H9 (cell line): ENCODE measurements around the gene FOLR1. TPM values are rescaled to one million over a fixed set of nuclear protein-coding genes. Genes with fewer than 3 reads are reported as not detected.

Experiments used
- DNase-seq: peaks from one replicate; pipeline ENCODE4 v3.0.0-alpha.2; 2017
- H2AFZ ChIP-seq: one replicate; pipeline ENCODE4 v1.6.1; 2013; ENCODE audit warnings: mild to moderate bottlenecking, low read length, control low read depth, moderate library complexity
- H2AK5ac ChIP-seq: 2 replicates; pipeline ENCODE4 v1.6.1; 2013; ENCODE audit warnings: low read length, control low read depth, mixed read lengths; ENCODE audit not compliant: insufficient read length
- H2BK120ac ChIP-seq: one replicate; pipeline ENCODE4 v1.6.1; 2013; ENCODE audit warnings: low read depth, mild to moderate bottlenecking, low read length, control low read depth, inconsistent platforms; ENCODE audit not compliant: poor library complexity, severe bottlenecking
- H2BK12ac ChIP-seq: 2 replicates; pipeline ENCODE4 v1.6.1; 2013; ENCODE audit warnings: low read length, control low read depth, mixed read lengths, low read depth; ENCODE audit not compliant: insufficient read length
- H2BK15ac ChIP-seq: 2 replicates; pipeline ENCODE4 v1.6.1; 2013; ENCODE audit warnings: low read depth, low read length, control low read depth
- H2BK20ac ChIP-seq: one replicate; pipeline ENCODE4 v1.6.1; 2013; ENCODE audit warnings: low read depth, mild to moderate bottlenecking, low read length, control low read depth, inconsistent platforms; ENCODE audit not compliant: poor library complexity, severe bottlenecking
- H2BK5ac ChIP-seq: 2 replicates; pipeline ENCODE4 v1.6.1; 2013; ENCODE audit warnings: low read length, control low read depth, mixed read lengths; ENCODE audit not compliant: insufficient read length
- H3K14ac ChIP-seq: 2 replicates; pipeline ENCODE4 v1.6.1; 2013; ENCODE audit warnings: low read length, control low read depth; ENCODE audit not compliant: insufficient read depth
- H3K18ac ChIP-seq: 2 replicates; pipeline ENCODE4 v1.6.1; 2013; ENCODE audit warnings: low read depth, mild to moderate bottlenecking, mixed read lengths, low read length, control low read depth; ENCODE audit not compliant: insufficient read length
- H3K23ac ChIP-seq: 2 replicates; pipeline ENCODE4 v1.6.1; 2013; ENCODE audit warnings: low read length, control low read depth, mixed read lengths, low read depth; ENCODE audit not compliant: insufficient read length
- H3K23me2 ChIP-seq: 2 replicates; pipeline ENCODE4 v1.6.1; 2013; ENCODE audit warnings: low read depth, mild to moderate bottlenecking, mixed read lengths, low read length, control low read depth; ENCODE audit not compliant: insufficient read length, poor library complexity, severe bottlenecking
- H3K27ac ChIP-seq: 2 replicates; pipeline ENCODE4 v1.5.1; 2013; ENCODE audit warnings: low read length, control low read depth, mixed read lengths, low read depth; ENCODE audit not compliant: insufficient read length
- H3K27me3 ChIP-seq: 2 replicates; pipeline ENCODE4 v1.6.1; 2013; ENCODE audit warnings: low read length, control low read depth, inconsistent platforms; ENCODE audit not compliant: insufficient read depth
- H3K4ac ChIP-seq: 2 replicates; pipeline ENCODE4 v1.6.1; 2013; ENCODE audit warnings: low read depth, mild to moderate bottlenecking, control low read depth, inconsistent platforms, low read length, moderate library complexity
- H3K4me1 ChIP-seq: 2 replicates; pipeline ENCODE4 v1.6.1; 2013; ENCODE audit warnings: low read length, control low read depth, inconsistent platforms; ENCODE audit not compliant: insufficient read depth
- H3K4me2 ChIP-seq: 2 replicates; pipeline ENCODE4 v1.6.1; 2013; ENCODE audit warnings: low read length, control low read depth, mixed read lengths; ENCODE audit not compliant: insufficient read length, insufficient read depth
- H3K56ac ChIP-seq: 2 replicates; pipeline ENCODE4 v1.6.1; 2013; ENCODE audit warnings: low read depth, mild to moderate bottlenecking, mixed read lengths, low read length, control low read depth; ENCODE audit not compliant: insufficient read length
- H3K79me1 ChIP-seq: 2 replicates; pipeline ENCODE4 v1.6.1; 2013; ENCODE audit warnings: low read depth, mild to moderate bottlenecking, moderate library complexity, low read length, control low read depth, inconsistent platforms; ENCODE audit not compliant: insufficient read depth, poor library complexity, severe bottlenecking
- H3K79me2 ChIP-seq: 2 replicates; pipeline ENCODE4 v1.6.1; 2013; ENCODE audit warnings: low read length, control low read depth, inconsistent platforms; ENCODE audit not compliant: insufficient read depth
- H3K9ac ChIP-seq: 2 replicates; pipeline ENCODE4 v1.6.1; 2013; ENCODE audit warnings: low read length, control low read depth, mixed read lengths; ENCODE audit not compliant: insufficient read length; ENCODE audit errors: extremely low read depth
- H3K9me3 ChIP-seq: one replicate; pipeline ENCODE4 v1.6.1; 2013; ENCODE audit warnings: low read depth, low read length, inconsistent platforms; ENCODE audit not compliant: control insufficient read depth
- H3T11ph ChIP-seq: one replicate; pipeline ENCODE4 v1.6.1; 2013; ENCODE audit warnings: mild to moderate bottlenecking, low read length, control low read depth, inconsistent platforms
- H4K20me1 ChIP-seq: one replicate; pipeline ENCODE4 v1.6.1; 2013; ENCODE audit not compliant: control insufficient read depth, insufficient read length, insufficient read depth
- H4K5ac ChIP-seq: 2 replicates; pipeline ENCODE4 v1.6.1; 2013; ENCODE audit warnings: low read depth, mild to moderate bottlenecking, mixed read lengths, low read length, control low read depth; ENCODE audit not compliant: insufficient read length
- H4K8ac ChIP-seq: replicated peaks from 2 replicates; pipeline ENCODE4 v1.6.1; 2013; ENCODE audit warnings: low read length, control low read depth, mixed read lengths, low read depth; ENCODE audit not compliant: insufficient read length
- H4K91ac ChIP-seq: 2 replicates; pipeline ENCODE4 v1.6.1; 2013; ENCODE audit warnings: low read depth, mild to moderate bottlenecking, moderate library complexity, mixed read lengths, low read length, control low read depth; ENCODE audit not compliant: insufficient read length
- H3K27ac Mint-ChIP-seq, 3 experiments: 2 replicates in 2 of 3; 3 replicates in 1 of 3; pipeline ENCODE4 v1.8.0; 2020 to 2021; ENCODE audit warnings: mixed read lengths in 3 of 3, mild to moderate bottlenecking in 1 of 3, moderate library complexity in 1 of 3
- H3K27me3 Mint-ChIP-seq: 2 replicates; pipeline ENCODE4 v1.8.0; 2021; ENCODE audit warnings: low read depth, mild to moderate bottlenecking, moderate library complexity, mixed read lengths
- H3K36me3 Mint-ChIP-seq, 3 experiments: 2 replicates in 2 of 3; 3 replicates in 1 of 3; pipeline ENCODE4 v1.8.0; 2020 to 2021; ENCODE audit warnings: low read depth in 3 of 3, mixed read lengths in 3 of 3; ENCODE audit not compliant: insufficient read depth in 1 of 3
- H3K4me1 Mint-ChIP-seq, 2 experiments: 2 replicates each; pipeline ENCODE4 v1.8.0; 2020; ENCODE audit warnings: mixed read lengths in 2 of 2
- H3K4me3 Mint-ChIP-seq, 2 experiments: 2 replicates in 1 of 2; 3 replicates in 1 of 2; pipeline ENCODE4 v1.8.0; 2020 to 2021; ENCODE audit warnings: mild to moderate bottlenecking in 2 of 2, mixed read lengths in 2 of 2, moderate library complexity in 1 of 2
- H3K9me3 Mint-ChIP-seq, 2 experiments: 2 replicates in 1 of 2; 3 replicates in 1 of 2; pipeline ENCODE4 v1.8.0; 2020; ENCODE audit warnings: mild to moderate bottlenecking in 2 of 2, mixed read lengths in 2 of 2, moderate library complexity in 1 of 2
- WGBS: extraction: QIAGEN DNeasy Blood & Tissue Kit; methylation state at CpG from one replicate; pipeline ENCODE4 v1.1.7; 2013; ENCODE audit warnings: missing lambda C conversion rate, low lambda C conversion rate, mixed read lengths; ENCODE audit not compliant: insufficient read length; ENCODE audit errors: extremely low coverage; 5-methylcytosine and 5-hydroxymethylcytosine counted together
- total RNA-seq: library from RNA; stranded (reverse); gene quantifications from 2 replicates; pipeline ENCODE4 v1.2.1, GENCODE V29; 2021
- TF ChIP-seq, protein P1 (sequence below): fragments of 200-600 bp; sonication (generic); conservative IDR thresholded peaks from 3 replicates; pipeline ENCODE4 v1.8.0; 2021; ENCODE audit warnings: antibody characterized with exemption, mild to moderate bottlenecking

The FOLR1 gene
- total RNA-seq, 1 experiment from 2014 or later, result 0.92 TPM

- Histone ChIP-seq H4K8ac (no peak overlapping the region), H3K4ac (no peak overlapping the region), H3K27me3 (no peaks in the 10 kb centered on the region), H3K14ac (0 out of 2 replicates have a peak overlapping the region, but pooled peaks have one; percentile 4), H3K23me2 (peaks cover 16% of the 10 kb centered on the region), H3K23ac (no peak overlapping the region), H2BK15ac (no peak overlapping the region), H3K79me2 (peaks cover 4% of the 10 kb centered on the region; the same call in 1 of the 2 replicates), H3K4me2 (peak overlapping the region; percentile 78), H3K56ac (no peak overlapping the region), H2BK120ac (no peak overlapping the region), H4K5ac (no peak overlapping the region), H3K79me1 (peaks cover 3% of the 10 kb centered on the region), H2BK12ac (no peak overlapping the region), H2AK5ac (no peak overlapping the region), H3T11ph (no peak overlapping the region), H3K18ac (no peak overlapping the region), H2AFZ (no peak overlapping the region), H4K91ac (no peak overlapping the region), H3K9ac (peak overlapping the region; percentile 25), H3K4me1 (peaks cover 2% of the 10 kb centered on the region; the same call in 1 of the 2 replicates), H3K27ac (no peak overlapping the region), H3K9me3 (no peaks in the 10 kb centered on the region), H2BK20ac (no peak overlapping the region), H4K20me1 (peaks cover 2% of the 10 kb centered on the region), H2BK5ac (no peak overlapping the region)
- Mint-ChIP-seq H3K27me3 (peaks cover 4% of the 10 kb centered on the region), H3K4me3 (peak overlapping the region; percentile 89 to 95), H3K27ac (peak overlapping the region in 1 of 3 experiments; percentile 88; a peak in 3 of 7 replicates), H3K9me3 (no peaks in the 10 kb centered on the region), H3K36me3 (peaks cover 15 to 44% (median 40%) of the 10 kb centered on the region in 3 experiments; a peak in 6 of 7 replicates), H3K4me1 (peaks cover 27 to 38% of the 10 kb centered on the region in 2 experiments)
- TF ChIP-seq, protein P1, sequence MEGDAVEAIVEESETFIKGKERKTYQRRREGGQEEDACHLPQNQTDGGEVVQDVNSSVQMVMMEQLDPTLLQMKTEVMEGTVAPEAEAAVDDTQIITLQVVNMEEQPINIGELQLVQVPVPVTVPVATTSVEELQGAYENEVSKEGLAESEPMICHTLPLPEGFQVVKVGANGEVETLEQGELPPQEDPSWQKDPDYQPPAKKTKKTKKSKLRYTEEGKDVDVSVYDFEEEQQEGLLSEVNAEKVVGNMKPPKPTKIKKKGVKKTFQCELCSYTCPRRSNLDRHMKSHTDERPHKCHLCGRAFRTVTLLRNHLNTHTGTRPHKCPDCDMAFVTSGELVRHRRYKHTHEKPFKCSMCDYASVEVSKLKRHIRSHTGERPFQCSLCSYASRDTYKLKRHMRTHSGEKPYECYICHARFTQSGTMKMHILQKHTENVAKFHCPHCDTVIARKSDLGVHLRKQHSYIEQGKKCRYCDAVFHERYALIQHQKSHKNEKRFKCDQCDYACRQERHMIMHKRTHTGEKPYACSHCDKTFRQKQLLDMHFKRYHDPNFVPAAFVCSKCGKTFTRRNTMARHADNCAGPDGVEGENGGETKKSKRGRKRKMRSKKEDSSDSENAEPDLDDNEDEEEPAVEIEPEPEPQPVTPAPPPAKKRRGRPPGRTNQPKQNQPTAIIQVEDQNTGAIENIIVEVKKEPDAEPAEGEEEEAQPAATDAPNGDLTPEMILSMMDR, result no peak
- WGBS, result no CpG with 5 or more reads among the region's 11 CpGs
- DNase-seq, result peak; percentile 29
These were observed 33.5 kb downstream of the FOLR1 start for GRCh38 chr11:72225411-72225951.
